KMS-11 (cell line): ENCODE measurements around the gene KRTAP10-6.
"Not testable (repeated sequence)": the region's sequence is repeated elsewhere in the genome, so short reads cannot be mapped to it uniquely, and the experiment has no call there.

ENCODE experiments used
- H2AFZ ChIP-seq: fragments of 200-600 bp; sonication (generic); 2 replicates; pipeline ENCODE4 v1.6.1; 2016; ENCODE audit warnings: antibody characterized with exemption, mixed run types, low read depth
- H3K27ac ChIP-seq: fragments of 200-600 bp; sonication (generic); 2 replicates; pipeline ENCODE4 v1.6.1; 2016; ENCODE audit warnings: mild to moderate bottlenecking, mixed run types
- H3K27me3 ChIP-seq: fragments of 200-600 bp; sonication (generic); 2 replicates; pipeline ENCODE4 v1.6.1; 2017; ENCODE audit warnings: mild to moderate bottlenecking, low read depth, mixed run types, moderate library complexity; ENCODE audit not compliant: insufficient read depth
- H3K36me3 ChIP-seq: fragments of 200-600 bp; sonication (generic); 2 replicates; pipeline ENCODE4 v1.6.1; 2017; ENCODE audit warnings: mild to moderate bottlenecking, mixed run types; ENCODE audit not compliant: insufficient read depth
- H3K4me1 ChIP-seq: fragments of 200-600 bp; sonication (generic); 2 replicates; pipeline ENCODE4 v1.6.1; 2016; ENCODE audit warnings: mild to moderate bottlenecking, low read depth, mixed run types; ENCODE audit not compliant: poor library complexity, severe bottlenecking
- H3K4me2 ChIP-seq: fragments of 200-600 bp; sonication (generic); 2 replicates; pipeline ENCODE4 v1.7.0; 2016; ENCODE audit warnings: mild to moderate bottlenecking, mixed run types
- H3K4me3 ChIP-seq: fragments of 200-600 bp; sonication (generic); IDR thresholded peaks from 2 replicates; pipeline ENCODE4 v1.6.1; 2017; ENCODE audit warnings: low read depth, low read length, mixed read lengths; ENCODE audit not compliant: insufficient read depth
- H3K79me2 ChIP-seq: fragments of 200-600 bp; sonication (generic); 2 replicates; pipeline ENCODE4 v1.6.1; 2016; ENCODE audit warnings: low read depth, mixed run types; ENCODE audit not compliant: insufficient read depth
- H3K9ac ChIP-seq: fragments of 200-600 bp; sonication (generic); 2 replicates; pipeline ENCODE4 v1.6.1; 2016; ENCODE audit warnings: mild to moderate bottlenecking, mixed run types
- H4K20me1 ChIP-seq: fragments of 200-600 bp; sonication (generic); 2 replicates; pipeline ENCODE4 v1.6.1; 2016; ENCODE audit warnings: mild to moderate bottlenecking, mixed run types; ENCODE audit not compliant: insufficient read depth
- CTCF ChIP-seq: fragments of 200-600 bp; sonication (generic); conservative IDR thresholded peaks from 2 replicates; pipeline ENCODE4 v1.6.1; 2017; ENCODE audit warnings: low read depth, mild to moderate bottlenecking, antibody characterized with exemption, low read length, moderate library complexity, mixed read lengths

Gene KRTAP10-6

GRCh38 chr21:44628707-44629391, 36.5 kb upstream of the KRTAP10-6 start:
- H4K20me1 ChIP-seq = no peaks in the 10 kb centered on the region
- H3K4me1 ChIP-seq = no peaks in the 10 kb centered on the region
- no peak overlapping the region for H3K4me3 ChIP-seq
- no peaks in the 10 kb centered on the region for H3K36me3 ChIP-seq
- H3K79me2 ChIP-seq = no peaks in the 10 kb centered on the region
- H3K27ac ChIP-seq = no peak overlapping the region
- TF ChIP-seq CTCF = no peak
- no peak overlapping the region for H3K4me2 ChIP-seq
- no peak overlapping the region for H3K9ac ChIP-seq
- no peak overlapping the region for H2AFZ ChIP-seq
- peaks cover 10% of the 10 kb centered on the region for H3K27me3 ChIP-seq

GRCh38 chr21:44627831-44628233, 35.5 kb upstream of the KRTAP10-6 start:
- not testable (repeated sequence) for H3K4me1 ChIP-seq, H3K36me3 ChIP-seq, H4K20me1 ChIP-seq, H3K79me2 ChIP-seq, H3K4me2 ChIP-seq, H2AFZ ChIP-seq, H3K9ac ChIP-seq, H3K27me3 ChIP-seq, H3K4me3 ChIP-seq, H3K27ac ChIP-seq

- H3K4me2 ChIP-seq, H3K27me3 ChIP-seq, H4K20me1 ChIP-seq, H3K9ac ChIP-seq, H3K4me1 ChIP-seq, H3K36me3 ChIP-seq, H2AFZ ChIP-seq, H3K79me2 ChIP-seq, H3K4me3 ChIP-seq, H3K27ac ChIP-seq: not testable (repeated sequence)
These were observed 35.0 kb upstream of the KRTAP10-6 start for GRCh38 chr21:44627181-44627822.

- H3K27ac ChIP-seq = no peak within 1 kb of the TSS
- no peak within 1 kb of the TSS for H3K4me3 ChIP-seq
- H3K4me1 ChIP-seq = no peaks in the 10 kb centered on the region
- no peaks in the 10 kb centered on the region for H4K20me1 ChIP-seq
- H3K4me2 ChIP-seq = no peak within 1 kb of the TSS
- H3K27me3 ChIP-seq = peaks cover 12% of the 10 kb centered on the region
- H2AFZ ChIP-seq = no peak within 1 kb of the TSS
- no peak within 1 kb of the TSS for H3K9ac ChIP-seq
- no peaks in the 10 kb centered on the region for H3K79me2 ChIP-seq
- TF ChIP-seq CTCF = no peak
- H3K36me3 ChIP-seq = no peaks in the 10 kb centered on the region
These were observed 34.4 kb upstream of the KRTAP10-6 start, which contains the start of gene KRTAP10-9 for GRCh38 chr21:44626673-44627143. KRTAP10-9 (plus strand) TSS chr21:44627093; CDS start chr21:44627172, 79 bp downstream.

- no peak for TF ChIP-seq CTCF
- Histone ChIP-seq H4K20me1 (no peaks in the 10 kb centered on the region), H3K36me3 (no peaks in the 10 kb centered on the region), H3K4me2 (no peak overlapping the region), H3K79me2 (no peaks in the 10 kb centered on the region), H2AFZ (no peak overlapping the region), H3K27ac (no peak overlapping the region), H3K27me3 (peaks cover 14% of the 10 kb centered on the region), H3K4me3 (no peak overlapping the region), H3K4me1 (no peaks in the 10 kb centered on the region), H3K9ac (no peak overlapping the region)
These were observed 34.0 kb upstream of the KRTAP10-6 start for GRCh38 chr21:44626262-44626661.
